C4-2B (cell line): ENCODE measurements around the gene HOXD9.

Experiments
- ZFX ChIP-seq: fragments of 450-650 bp; IDR thresholded peaks from 2 replicates; pipeline ENCODE4 v1.6.1; 2017
- TF ChIP-seq, protein P1 (sequence below): fragments of 450-650 bp; conservative IDR thresholded peaks from 2 replicates; pipeline ENCODE4 v1.5.1; 2017; ENCODE audit warnings: mild to moderate bottlenecking

GRCh38 chr2:176087330-176088047, 35.0 kb upstream of the HOXD9 start:
- TF ChIP-seq, protein P1, sequence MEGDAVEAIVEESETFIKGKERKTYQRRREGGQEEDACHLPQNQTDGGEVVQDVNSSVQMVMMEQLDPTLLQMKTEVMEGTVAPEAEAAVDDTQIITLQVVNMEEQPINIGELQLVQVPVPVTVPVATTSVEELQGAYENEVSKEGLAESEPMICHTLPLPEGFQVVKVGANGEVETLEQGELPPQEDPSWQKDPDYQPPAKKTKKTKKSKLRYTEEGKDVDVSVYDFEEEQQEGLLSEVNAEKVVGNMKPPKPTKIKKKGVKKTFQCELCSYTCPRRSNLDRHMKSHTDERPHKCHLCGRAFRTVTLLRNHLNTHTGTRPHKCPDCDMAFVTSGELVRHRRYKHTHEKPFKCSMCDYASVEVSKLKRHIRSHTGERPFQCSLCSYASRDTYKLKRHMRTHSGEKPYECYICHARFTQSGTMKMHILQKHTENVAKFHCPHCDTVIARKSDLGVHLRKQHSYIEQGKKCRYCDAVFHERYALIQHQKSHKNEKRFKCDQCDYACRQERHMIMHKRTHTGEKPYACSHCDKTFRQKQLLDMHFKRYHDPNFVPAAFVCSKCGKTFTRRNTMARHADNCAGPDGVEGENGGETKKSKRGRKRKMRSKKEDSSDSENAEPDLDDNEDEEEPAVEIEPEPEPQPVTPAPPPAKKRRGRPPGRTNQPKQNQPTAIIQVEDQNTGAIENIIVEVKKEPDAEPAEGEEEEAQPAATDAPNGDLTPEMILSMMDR, result no peak
- no peak for TF ChIP-seq ZFX
